Stimulated activated CD4-positive, alpha-beta T cell treated with anti-CD3 and anti-CD28 coated beads, Interleukin-12 subunit alpha, Interleukin-12 subunit beta, amount 100 ng/mL, for 4 hours (primary cell): ENCODE results near the gene SLC66A1.

Experiments
- DNase-seq: peaks from one replicate; pipeline ENCODE4 v3.0.0-alpha.2; 2020

Gene SLC66A1

DNA sequence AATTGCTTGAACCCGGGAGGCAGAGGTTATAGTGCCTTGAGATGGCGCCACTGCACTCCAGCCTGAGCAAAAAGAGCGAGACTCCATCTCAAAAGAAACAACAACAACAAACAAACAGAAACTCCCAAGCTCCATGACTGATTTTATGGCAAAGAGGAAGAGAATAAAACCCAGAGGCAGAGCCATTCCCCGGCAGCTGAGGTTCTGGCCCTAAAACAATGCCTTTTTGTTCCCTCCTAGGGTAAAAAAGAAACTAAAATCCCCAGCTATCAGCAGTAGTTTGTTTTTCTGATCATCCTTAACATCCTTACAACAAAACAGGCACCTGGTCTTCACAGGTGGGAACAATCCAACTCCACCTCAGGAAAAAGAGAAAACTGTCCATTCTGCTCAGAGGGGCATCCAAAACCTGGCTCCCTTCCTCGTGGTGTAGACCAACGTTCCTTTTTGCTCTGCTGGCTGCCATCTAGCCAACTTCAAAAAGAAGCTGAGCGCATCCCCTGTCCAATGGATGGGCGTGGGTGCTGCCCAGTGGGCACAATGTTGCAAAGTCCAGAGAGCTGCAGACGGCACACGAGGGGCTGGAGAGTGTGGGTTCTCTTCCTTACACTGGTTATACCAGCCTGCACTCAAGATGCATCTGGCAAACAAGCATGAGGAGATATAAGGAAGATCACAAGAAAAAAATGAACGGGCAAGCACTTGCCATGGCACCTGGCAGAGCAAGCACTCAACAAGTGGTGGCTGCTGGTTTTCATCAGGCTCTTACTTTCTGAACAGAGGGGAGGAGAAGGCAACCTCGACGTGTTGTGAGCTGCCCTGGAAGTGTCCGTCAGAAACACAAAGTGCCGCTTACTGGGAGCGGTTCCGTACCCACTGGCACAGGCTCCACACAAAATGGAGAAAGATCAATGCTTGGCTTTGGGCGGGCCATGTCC lies 54.7 kb downstream of the SLC66A1 start:
- DNase-seq, result no peak

GRCh38 chr1:19367584-19368041 lies 55.5 kb downstream of the SLC66A1 start:
- no peak for DNase-seq

DNA sequence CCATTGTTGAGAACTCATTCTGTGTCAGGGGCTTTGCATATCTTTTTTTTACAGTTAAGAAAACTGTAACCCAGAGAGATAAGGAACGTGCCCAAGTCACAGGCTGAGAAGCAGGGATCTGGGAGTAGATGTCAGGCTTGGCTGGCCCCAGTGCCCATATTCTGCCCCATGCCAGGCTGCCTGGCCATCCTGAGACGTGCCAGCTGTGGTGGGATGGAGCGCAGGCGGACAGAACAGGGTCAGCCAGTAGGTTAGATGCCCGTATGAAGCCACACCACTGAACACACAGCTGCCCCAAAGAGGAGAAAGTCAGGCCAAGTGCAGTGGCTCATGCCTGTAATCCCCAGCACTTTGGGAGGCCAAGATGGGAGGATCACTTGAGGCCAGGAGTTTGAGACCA lies 55.9 kb downstream of the SLC66A1 start:
- no peak for DNase-seq

DNA sequence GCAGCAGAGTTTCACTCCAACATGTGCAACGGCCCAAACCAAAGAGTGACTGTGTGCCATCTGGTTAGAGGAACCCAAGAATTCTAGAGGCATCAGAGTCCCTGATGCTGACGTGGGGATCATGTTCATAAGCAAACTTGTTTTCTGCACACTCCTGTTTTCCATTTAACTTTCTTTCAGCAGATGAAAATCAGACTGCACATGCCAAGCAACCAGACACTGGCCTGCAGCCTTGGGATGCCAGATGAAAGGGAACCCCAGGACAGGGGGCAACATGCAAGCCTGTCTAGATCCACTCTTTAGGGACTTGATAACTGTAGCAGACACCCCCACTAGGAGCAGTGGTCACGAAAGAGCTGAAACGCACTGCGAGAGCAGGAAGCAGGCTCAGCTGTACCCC lies 56.8 kb downstream of the SLC66A1 start:
- DNase-seq, result no peak

- no peak for DNase-seq
Measured at GRCh38 chr1:19369396-19370090, 57.4 kb downstream of the SLC66A1 start.

- DNase-seq, result no peak
Measured at GRCh38 chr1:19370453-19371170, 58.5 kb downstream of the SLC66A1 start.

GRCh38 chr1:19371226-19372135 lies 59.4 kb downstream of the SLC66A1 start:
- no peak for DNase-seq

DNA sequence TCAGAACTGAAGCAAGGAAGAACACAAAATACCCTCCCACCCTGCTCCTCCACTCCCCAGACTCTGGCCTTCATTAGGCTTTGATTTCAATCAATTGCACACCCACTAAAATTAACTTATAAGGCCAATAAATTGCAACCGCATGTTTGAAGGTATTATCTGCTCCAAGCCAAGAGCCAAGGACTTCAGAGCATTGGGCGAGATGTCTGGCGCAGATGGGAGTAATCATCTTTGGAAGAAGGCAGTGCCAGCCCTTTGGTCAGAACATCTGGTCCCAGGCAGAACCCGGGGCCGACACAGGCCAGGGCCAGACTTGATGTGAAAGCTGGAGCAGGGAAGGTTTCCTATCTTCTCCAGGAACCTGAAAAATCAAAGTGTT lies 60.0 kb downstream of the SLC66A1 start:
- no peak for DNase-seq

- DNase-seq, result no peak
Measured at GRCh38 chr1:19372602-19373001, 60.5 kb downstream of the SLC66A1 start.

GRCh38 chr1:19373211-19374082 lies 61.3 kb downstream of the SLC66A1 start:
- DNase-seq, result no peak

DNA sequence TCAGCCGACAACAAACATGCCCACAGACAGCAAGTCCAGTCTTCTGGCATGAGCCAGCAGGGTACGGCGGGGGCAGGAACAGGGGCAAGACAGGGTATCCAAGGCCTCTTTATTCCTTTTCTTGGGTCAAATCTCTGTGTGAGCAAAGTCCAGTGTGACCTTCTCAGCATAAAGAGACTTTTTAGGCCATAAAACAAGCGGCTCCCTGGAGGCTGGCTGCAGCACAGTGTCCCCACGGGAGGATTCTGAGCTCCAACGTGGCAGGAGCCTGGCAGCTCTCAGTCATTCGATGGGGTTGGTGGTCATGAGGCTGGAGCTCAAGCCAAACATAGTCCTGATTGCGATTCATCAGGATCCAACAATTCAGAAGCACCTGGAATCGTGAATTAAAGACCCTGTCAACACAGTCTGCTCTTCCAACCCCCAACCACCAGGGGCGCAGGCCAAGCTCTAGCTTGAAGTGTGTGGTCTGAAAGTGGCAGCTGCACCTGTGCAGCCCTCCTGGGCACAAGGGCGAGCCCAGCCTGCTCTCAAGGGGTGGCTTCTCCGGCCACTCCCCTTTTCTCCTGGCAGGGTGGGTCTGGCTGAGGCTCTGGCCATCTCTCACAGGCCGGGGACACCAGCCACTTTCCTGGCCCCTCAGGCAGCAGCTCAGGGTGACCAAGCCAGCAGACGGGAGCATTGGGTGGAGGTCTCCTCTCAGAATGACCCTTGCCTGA lies 62.1 kb downstream of the SLC66A1 start:
- DNase-seq, result no peak

GRCh38 chr1:19374926-19375325 lies 62.8 kb downstream of the SLC66A1 start:
- no peak for DNase-seq

DNA sequence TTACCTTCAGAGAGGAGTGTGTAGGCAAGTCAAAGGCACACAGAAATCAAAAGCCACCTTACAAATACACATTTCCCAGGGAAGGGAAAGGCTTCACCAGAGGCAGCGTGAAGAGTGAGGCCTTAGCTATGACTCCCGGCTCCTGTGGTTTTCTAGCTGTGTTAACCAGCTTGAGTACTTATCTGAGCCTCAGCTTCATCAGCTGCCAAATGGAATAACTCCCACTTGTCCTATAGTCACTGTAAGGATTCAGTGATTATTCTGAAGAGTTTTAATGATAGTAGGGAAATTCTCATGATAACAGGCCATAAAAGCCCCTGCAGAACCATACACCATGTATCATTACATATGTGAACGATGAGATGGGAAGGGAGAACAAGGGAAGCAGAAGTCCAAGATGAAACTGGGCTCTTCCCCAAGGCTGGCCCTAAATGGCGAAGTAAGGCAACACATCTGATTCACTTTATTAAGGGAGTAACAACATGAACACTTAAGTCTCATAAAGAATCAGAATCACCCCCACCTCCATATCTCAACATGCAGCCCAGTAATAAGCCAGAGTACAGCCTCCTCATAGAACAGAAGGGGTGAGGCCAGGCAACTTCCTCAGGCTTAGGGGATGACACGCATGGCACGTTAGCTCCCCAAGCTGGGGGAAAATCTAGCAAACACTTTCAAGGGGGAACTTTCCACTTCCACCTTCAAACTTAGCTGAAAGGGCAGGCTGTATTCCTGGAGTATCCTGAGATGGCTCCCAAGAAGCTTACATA lies 63.7 kb downstream of the SLC66A1 start:
- no peak for DNase-seq

DNA sequence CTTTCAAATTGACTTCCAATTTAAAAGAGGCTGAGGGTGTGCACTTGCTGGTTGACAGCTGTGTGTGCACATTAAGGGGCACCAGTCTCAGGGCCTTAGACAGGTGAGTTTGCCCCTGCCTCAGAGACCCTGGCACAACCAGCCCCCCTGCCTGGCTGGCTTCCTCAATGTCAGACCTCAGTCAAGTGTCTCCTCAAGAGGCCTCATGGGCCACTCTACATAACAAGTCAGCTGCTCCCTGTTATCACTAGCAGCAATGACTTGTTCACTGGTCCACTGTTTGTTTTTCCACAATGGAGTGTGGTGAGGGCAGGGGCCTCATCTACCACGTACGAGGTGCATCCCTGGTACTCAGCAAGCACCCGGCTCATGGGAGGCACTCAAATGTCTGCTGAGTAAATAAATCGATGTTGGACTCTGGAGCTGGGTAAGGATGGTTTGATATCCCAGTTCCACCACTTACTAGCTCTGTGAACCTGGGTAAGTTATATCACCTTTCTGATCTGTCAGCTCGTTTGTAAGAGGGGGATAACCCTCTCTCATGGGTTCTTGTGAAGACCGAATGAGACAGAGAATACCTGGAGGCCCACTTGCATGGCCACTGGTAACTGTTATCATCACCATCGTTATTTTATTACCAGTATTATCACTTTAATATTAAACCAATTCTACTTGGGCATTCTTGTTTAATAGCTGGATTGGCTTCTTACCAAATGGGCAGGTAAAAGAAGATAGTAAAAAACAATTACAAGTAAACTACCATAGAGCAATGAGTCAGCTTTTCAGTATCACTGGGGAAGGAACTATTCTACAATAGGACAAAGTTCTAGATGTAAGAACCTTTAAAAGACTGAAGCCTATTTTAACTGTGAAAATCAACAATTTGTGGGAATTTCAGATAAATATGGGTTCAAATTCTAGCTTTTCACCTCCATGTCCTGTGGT lies 64.6 kb downstream of the SLC66A1 start:
- no peak for DNase-seq

GRCh38 chr1:19377812-19378718 lies 65.9 kb downstream of the SLC66A1 start:
- DNase-seq, result no peak
